Measurements from ENCODE around the gene SLC12A7.
"Not testable (repeated sequence)": the region's sequence is repeated elsewhere in the genome, so short reads cannot be mapped to it uniquely, and the experiment has no call there.

SLC12A7 gene

DNA sequence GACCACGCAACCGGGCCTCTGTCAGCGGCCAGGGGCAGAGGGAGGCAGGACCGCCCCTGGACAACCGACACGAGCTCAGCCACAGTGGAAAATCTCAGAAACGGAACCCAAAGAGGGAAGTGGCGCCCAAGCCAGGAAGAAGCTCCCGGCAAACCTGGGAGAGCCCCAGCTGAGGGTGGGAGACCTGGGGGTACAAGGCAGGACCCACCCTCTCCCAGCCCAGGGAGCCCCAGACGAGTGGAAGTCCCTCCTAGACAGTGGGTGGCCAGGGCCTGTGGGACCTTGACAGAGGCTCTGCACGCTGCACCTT is 3.0 kb downstream of the SLC12A7 start:
- DNase-seq: no peak

- no peak for DNase-seq
Measured at GRCh38 chr5:1108023-1108864, 3.6 kb downstream of the SLC12A7 start.

DNA sequence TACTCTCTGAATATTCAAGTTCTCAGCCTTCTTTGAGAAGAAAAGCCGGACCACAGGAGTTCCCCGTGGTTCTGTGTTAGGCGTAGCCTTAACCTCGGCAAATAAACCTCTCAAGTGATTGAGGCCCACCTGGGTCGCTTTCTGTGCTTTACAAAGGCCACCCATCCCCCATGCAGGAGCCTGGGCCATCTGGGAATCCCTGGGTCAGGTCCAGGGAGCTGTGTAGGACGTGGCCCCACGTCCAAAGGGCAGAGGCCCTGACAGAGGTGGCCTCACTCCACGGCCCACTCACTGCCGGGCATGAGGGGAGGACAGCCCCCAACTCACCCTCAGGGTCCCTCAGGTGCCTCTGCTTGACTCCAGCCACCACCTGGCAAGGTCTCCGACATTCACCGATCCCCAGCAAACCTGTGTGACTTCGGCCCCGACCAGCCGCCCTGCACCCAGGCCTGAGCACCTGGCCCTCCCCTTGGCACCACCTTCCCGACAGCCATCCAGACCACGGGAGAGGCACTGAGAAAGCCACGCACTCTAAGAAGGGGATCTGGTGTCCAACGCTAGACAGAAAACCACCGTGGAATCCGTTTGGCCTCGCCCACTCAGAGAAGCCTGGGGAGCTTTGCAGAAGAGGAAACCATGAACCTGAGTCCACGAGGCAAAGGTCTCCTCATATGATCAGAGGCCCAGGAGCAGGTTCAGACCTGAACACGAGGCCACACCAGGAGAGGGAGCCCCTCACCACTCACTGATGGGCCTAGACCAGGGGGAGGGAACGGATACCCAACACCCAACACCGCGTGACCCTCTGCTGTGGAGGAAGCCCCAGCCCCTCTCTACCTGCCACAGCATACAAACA is 4.5 kb downstream of the SLC12A7 start:
- DNase-seq: no peak

DNA sequence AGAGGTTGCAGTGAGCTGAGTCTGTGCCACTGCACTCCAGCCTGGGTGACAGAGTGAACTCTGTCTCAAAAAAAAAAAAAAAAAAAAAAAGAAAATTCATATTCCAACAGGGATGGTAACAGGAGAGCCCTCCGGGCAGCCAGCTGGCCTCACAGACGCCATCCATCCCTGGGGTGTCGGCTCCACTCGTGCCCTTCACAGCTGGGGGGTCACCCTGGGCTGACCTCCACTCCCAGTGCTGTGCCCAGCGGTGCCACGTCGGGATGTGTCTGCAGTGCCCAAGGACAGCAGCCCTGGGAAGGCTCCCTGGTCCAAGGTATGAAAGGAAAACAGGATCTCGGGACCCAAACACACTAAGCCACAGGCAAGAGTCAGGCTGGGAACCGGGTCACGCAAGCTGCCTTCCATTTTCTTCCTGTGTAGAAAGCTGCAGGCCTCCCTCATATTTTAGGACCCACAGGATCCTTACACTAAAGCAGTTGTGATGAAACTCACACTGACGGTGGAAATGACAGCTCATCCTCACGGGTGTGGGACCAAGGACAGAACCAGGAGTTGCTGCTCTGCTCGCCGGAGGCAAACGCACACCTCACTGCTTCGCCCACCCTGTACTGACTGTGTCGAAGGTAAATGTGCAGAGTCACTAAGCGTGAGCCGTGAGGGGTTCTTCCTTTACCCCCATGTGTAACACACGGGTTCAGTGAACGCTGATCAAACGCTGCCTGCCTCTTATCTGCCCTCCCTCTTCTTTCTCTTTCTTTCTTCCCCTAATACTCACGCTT is 5.3 kb downstream of the SLC12A7 start:
- DNase-seq: no peak

DNA sequence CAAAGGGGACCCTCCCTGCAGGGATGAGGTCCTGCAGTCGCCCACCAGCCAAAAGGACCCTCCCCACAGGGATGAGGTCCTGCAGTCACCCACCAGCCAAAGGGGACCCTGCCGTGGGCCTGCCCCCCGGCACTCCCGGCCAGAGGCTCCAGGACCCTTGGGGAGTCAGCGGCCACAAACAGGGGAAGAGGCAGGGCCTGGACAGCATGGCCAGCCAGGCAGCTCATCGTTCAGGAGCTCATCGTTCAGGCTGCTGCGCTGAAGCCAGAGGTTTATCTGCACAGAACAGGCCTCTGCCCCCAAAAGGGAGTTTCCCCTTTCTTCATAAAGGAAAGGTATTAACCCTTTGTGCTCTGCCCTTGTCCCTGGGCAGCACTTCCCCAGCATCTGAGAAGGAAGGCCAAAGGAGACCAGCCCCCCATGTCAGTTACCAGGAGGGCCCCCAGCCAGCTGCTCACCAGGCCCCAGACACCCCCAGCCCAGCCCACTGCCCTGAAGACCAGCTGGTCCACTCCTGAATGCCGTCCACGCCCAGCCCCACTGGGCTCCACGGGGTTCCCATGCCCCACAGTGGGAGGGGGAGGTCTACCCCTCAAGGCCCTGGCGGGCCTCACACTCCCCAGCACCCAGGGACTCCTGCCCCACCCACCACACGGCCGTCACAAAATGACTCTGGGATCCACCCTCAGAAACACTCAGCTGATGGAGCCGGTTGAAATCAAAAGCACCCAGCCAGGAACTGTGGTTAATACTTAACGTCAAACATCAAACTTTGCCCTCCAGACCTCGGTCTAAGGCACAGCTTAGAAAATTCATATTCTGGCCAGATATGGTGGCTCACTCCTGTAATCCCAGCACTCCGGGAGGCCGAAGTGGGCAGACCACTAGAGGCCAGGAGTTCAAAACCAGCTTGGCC is 6.3 kb downstream of the SLC12A7 start:
- DNase-seq: no peak

DNA sequence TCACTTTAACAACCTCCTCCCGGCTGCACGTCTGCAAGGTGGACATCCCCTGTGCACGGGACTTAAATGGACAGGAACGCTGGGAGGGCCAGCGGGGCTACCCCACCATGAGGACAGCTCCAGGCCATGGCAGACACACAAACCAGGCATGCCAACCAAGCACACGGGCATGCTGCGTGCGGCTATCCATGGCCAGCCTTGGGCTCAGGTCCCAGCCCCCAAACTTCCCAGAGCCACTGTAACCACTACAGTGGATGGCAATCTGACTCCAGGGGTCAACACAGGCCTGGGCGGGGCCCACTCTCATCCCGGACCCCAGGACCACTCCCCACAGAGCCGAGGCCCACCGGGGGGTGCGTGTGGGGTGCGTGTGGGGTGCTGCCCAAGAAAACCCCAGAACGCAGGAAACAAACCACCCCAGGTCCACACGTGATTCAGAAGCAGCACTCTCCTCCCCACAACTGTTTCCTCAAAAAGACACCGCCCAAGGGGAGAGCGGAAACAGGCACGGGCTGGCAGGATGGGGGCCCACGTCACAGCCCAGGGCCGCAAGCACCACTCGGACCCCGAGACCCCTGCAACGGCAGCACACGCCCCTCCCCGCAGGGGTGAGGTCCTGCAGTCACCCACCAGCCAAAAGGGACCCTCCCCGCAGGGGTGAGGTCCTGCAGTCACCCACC is 7.4 kb downstream of the SLC12A7 start:
- DNase-seq: no peak

DNA sequence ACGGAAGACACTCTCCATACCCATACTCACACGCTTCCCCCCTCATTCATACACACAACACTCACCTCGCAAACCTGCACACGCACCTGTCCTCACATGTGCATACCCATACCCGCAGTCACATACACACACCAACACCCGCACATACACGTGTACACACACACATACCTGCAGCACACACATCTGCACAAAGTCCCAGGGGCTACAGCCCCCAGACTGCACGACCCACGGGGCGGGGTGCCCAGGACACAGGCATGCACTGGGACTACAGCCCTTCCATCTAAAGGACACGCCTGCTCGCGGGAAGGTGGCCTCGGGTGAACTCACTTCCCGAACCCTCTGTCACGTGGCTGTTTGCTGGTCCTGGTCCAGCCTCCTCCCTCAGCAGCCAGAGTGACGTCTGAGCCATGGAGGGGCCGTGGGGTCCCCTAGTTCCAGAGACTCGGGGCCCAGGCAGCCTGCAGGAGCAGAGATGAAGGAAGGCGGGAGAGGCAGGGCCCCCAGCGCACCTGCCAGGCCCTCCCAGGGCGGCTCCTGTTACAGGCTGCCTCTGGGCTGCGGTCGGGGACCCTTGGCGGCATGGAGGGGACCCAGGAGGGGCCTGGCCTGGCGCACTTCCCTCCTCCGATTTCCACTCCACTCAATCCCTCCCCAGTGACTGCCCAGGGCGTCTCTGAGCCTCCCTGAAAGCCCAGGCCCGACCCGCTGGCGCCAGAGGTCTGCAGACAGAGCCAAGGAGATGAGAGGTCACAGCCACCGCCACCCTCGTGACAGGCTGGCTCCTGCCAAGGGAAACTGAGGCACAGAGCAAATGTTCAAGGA is 8.1 kb downstream of the SLC12A7 start:
- no peak for DNase-seq

DNA sequence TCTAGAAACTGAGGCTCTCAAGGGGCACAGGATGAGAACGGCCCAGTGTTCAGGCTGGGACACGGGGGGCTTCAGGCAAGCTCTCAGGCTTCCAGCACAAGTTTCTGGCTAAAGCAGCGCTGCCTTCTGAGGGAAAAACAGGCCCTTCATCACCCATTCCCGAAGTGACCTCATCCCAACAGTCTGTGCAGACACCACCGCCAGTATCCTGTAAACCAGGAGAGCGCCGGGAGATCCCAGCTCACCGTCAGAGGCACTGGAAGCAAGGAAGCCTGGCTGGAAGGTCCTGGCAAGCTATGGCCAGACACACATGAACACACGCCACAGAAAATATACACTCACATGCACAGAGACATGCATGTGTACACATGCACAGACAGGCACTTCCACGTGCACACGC is 8.8 kb downstream of the SLC12A7 start:
- DNase-seq: no peak

DNA sequence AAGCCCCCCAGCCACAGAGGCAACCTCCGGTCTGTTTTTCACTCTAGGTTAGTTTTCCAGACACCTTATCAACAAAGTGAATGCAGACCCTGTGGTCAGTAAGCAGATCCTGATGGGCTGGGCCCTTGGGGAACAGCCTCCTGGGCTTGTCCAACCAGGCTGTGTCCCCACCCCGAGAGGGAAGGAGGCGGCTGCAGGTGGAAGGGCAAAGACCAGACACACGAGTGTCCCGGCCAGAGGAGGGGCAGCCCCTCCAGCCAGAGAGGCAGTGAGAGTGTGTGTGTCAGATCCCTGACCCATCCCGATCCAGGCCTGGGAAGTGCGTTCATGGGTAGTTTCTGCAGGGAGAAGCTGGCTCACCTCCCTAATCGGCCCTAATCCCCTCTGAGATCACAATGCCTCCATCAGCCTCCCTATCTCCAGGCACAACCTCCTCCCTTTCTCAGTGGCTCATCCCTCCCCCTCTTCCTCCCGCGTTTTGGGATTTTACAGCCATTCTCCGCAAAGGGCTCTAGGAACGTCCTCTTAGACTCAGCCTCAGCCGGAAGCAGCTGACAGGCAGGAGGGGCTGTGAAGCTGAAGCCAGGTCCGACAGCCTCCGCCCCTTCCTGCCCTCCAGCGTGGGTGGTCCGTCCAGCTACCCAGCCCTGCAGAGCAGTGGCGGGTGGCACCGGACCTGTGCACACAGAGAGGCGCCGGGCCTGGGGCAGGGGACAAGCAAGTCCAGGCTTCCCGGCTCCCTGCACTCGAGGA is 9.7 kb downstream of the SLC12A7 start:
- no peak for DNase-seq

DNA sequence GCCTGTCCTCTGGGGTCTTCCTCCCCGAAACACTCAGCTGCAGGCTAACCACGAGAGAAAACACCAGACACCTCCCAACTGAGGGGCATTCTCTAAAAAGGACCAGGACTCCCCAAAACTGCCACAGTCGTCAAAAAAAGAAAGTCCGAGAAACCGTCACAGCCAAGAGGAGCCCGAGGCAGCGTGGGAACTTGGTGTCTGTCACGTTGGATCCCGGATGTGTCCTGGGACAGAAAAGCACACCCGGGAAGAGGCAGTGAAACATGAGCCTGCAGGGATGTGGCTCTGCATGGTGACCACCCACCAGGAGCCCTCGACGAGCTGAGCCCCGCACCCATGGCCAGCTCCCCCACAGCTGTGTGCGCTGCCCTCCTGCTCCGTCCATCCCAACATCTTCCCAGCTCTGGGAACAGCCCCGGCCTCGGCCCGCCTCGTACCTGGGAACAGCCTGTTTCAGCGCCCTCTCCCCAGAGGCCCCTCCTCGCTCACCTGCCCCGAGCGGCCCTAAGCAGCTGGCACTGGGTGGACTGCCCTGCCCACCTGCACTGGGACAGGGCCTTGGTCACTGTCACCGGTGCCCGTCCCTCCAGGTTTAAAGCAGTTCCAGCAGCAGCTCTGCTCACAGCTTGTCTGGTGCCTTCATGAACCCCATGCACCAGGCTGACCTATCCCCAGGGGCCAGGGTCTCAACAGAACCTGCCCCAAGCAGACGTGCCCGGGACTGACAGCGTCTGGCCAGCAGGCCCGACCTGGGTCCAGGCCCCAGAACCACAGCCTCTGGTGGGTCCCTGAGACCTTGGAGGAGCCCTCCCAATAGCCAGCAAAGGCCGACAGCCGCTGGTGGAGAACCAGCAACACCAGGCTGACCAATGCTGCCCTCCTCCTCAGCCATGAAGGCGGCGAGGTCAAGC is 10.9 kb downstream of the SLC12A7 start:
- no peak for DNase-seq

GRCh38 chr5:1099926-1100663 is 11.8 kb downstream of the SLC12A7 start:
- no peak for DNase-seq

DNA sequence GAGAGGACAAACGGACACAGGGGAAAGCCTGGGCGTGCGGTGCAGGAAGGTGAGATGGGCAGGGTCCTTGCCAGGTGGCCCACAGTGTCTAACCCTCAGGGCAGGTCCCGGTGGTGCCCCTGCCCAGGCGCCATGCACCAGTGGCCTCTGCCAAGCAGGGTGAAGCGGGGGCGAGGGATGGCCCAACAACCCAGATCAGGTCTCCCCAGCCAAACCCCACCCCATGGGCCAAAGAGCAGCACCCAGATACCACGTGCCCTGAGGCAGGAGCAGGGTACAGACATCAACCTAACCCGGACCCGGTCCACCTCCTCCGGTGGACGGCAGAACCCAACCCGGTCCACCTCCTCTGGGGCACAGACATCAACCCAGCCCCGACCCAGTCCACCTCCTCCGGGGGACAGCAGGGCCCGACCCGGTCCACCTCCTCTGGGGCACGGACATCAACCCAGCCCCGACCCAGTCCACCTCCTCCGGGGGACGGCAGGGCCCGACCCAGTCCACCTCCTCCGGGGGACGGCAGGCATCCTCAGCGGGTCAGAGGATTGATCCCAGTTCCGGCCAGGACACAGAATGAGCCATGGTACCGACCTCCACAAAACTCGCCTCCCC is 12.8 kb downstream of the SLC12A7 start:
- DNase-seq: no peak

DNA sequence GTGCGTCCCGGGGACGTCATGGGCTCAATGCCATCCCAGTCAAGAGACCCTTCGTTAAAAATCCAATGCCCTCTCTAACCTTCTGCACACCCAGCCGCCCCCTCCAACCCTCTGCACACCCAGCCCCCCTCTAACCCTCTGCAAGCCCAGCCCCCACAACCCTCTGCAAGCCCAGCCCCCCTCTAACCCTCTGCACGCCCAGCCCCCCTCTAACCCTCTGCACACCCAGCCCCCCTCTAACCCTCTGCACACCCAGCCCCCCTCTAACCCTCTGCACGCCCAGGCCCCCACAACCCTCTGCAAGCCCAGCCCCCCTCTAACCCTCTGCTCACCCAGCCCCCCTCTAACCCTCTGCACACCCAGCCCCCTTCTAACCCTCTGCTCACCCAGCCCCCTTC is 13.9 kb downstream of the SLC12A7 start:
- DNase-seq: not testable (repeated sequence)

DNA sequence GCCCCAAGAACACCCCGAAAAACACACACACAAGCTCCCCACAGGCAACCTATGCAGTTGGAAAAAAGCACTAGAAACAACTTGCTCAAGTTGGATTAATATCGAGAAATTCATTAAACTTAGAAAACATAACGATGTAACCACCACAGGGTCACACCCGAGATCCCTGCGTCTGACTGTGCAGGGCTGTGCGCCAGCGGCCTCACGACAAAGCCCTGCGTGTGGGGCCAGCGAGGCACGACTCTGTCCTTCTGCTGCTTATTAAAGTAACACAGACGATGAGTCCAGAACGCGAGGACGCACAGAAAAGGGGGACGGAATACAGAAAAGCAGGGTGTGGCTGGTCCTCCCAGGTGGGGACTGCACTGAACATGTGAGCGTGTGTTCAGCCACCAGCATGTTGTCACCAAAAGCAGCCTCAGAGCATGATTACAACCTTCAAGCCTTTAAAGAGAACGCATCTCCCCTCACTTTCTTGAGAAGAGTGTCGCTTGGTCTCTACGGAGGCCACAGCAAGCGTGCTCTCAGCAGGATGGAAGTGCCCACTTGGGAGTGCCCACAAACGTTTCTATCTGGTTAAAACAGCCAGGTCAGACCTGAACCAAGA is 14.4 kb downstream of the SLC12A7 start:
- DNase-seq: no peak

GRCh38 chr5:1096838-1097237 is 15.0 kb downstream of the SLC12A7 start:
- DNase-seq: no peak

GRCh38 chr5:1095990-1096363 is 15.9 kb downstream of the SLC12A7 start:
- no peak for DNase-seq

GRCh38 chr5:1095302-1095989 is 16.4 kb downstream of the SLC12A7 start:
- DNase-seq: no peak
